Activated CD8-positive, alpha-beta memory T cell treated with anti-CD3 and anti-CD28 coated beads, Interleukin-2, amount 50 U/mL, for 4 hours (primary cell): ENCODE results near the gene SFXN3.

Experiments
- DNase-seq: peaks from one replicate; pipeline ENCODE4 v3.0.0-alpha.2; 2020

Gene SFXN3

DNA sequence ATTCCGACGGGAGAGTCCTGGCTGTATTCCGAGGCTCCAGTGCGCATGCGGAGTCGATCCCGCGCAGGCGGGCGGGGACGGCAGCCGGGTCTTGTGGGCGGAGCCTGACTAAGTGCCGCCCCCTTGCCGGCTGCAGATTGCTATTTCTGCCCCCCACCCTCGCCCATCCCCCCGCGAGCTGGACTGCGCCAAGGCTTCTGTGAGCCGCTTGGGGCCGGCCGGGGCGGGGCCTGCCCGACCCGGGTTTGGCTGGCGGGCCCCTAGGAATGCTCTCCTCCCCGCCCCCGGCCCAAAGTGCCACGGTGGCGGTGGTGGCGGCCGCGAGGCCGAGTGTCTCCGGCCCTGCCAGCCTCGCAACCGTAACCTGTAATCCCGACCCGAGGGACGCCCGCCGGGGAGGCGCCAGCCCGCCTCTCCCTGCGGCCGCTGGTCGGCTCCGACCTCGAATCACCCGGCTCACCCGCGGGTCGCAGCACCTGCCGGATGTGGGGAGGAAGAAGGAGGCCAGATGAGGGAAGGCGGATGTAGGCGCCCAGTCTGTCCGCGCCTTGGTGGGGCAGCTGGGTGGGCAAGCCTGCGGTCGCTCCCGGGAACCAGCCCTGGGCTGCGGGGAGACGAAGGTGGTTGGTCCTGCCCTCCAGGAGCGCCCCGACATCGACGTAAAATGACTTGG is 30.1 kb downstream of the SFXN3 start:
- peak; percentile 89 for DNase-seq

GRCh38 chr10:101061624-101062231 is 30.7 kb downstream of the SFXN3 start, which contains the start of gene KAZALD1:
TSS of gene KAZALD1 (plus strand) at chr10:101061989. CDS start at chr10:101062593, 604 bp downstream.
- DNase-seq = no peak

DNA sequence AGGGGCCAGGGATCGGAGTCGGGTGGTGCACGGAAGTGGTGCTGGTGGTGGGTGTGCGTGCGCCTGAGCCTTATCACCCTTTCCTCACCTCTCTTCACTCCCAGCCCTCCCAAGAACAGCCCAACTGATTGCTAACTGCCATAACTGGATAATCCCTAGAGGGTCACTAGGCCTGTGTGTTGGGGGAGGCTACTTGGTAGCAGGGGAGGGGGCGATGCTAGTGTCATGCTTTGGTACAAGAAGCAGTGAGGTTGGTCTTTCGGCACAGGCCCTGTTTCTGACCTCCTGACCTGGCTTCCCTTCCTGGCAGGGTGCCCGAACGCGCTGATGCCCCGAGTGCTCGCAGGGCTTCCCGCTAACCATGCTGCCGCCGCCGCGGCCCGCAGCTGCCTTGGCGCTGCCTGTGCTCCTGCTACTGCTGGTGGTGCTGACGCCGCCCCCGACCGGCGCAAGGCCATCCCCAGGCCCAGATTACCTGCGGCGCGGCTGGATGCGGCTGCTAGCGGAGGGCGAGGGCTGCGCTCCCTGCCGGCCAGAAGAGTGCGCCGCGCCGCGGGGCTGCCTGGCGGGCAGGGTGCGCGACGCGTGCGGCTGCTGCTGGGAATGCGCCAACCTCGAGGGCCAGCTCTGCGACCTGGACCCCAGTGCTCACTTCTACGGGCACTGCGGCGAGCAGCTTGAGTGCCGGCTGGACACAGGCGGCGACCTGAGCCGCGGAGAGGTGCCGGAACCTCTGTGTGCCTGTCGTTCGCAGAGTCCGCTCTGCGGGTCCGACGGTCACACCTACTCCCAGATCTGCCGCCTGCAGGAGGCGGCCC is 31.4 kb downstream of the SFXN3 start:
- peak; percentile 43 for DNase-seq

- DNase-seq = no peak
Measured at GRCh38 chr10:101063050-101063525, 32.1 kb downstream of the SFXN3 start.

DNA sequence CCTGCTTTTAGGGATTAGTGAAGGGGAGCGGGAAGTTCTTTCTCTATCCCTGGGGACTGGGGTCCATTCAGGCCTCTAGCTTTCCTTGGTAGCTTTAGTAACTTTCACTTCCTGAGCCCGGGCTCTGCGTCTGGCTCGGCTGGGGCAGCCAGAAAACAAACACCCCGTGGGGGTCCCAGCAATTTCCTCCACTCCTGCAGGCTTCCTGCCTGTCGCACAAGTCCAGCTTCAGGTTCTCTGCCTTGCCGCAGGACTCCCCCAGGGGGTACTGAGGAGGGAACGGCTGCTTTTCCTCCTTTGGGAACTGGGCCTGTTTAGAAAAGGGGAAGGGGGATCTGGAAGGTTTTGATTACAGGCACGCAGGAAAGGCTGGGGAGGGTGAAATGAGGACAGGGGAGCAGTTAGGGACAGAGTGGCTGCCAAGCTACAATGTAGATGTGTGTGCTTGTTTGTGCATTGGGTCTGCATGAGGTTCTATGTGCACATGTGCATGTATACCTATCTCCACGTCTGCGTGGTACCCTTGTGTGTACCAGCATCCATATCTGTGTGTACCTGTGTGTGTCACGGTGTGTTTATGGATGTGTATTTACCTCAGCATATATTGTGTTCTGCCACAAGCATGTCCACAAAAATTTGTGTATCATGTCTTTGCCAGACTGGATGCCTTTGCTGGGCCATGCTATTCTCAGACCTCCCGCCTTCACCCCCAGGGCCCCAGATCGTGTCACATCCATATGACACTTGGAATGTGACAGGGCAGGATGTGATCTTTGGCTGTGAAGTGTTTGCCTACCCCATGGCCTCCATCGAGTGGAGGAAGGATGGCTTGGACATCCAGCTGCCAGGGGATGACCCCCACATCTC is 32.7 kb downstream of the SFXN3 start:
- no peak for DNase-seq

DNA sequence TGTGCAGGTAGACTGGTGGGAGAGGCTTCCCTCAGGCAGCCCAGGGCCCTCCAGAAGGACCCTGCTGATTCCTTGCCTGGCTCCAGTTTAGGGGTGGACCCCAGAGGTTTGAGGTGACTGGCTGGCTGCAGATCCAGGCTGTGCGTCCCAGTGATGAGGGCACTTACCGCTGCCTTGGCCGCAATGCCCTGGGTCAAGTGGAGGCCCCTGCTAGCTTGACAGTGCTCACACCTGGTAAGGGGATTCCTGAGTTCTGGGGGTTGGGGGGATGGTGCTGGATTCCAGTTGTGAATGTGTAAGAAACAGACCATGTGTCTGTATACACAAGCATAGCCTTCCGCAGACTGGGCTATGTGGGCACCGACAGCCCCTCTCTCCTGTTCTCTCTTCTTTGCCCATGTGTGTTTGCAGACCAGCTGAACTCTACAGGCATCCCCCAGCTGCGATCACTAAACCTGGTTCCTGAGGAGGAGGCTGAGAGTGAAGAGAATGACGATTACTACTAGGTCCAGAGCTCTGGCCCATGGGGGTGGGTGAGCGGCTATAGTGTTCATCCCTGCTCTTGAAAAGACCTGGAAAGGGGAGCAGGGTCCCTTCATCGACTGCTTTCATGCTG is 33.5 kb downstream of the SFXN3 start:
- no peak for DNase-seq

GRCh38 chr10:101065481-101066145 is 34.6 kb downstream of the SFXN3 start:
- no peak for DNase-seq

DNA sequence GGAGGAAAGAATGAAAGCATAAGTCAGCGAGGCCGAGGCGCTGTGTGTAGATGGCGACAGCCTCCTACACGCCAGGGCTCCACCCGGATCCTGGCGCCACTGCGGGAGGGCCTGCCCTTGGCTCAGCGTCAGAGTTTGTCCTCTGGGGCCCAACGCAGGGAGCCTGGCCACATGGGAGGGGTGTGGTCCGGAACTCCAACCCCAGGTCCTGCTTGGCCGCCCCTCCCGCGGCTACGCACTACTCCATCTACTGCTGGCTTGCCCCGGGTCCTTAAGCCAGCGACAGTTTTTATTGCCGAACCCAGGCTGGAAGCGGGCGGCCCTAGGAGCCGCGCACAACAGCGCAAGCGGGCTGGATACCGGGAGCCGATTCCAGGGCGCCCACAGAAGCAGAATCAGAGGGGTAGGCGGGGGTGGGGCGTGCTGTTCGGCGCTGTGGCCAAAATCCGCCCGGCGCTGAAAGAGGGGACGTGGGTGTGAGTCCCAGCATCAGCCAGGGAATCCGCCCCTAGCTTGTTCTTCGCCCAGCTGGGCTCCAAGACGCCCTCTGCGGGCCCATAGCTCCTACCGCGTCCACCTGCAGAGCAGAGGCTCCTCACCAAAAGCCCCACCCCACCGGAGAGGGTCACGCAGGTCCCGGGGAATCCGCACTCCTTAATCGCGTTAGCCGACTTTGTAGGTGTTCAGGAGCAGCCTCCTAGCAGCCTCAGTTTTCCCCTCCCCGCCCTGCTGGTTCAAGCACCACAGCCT is 35.3 kb downstream of the SFXN3 start:
- peak; percentile 51 for DNase-seq

DNA sequence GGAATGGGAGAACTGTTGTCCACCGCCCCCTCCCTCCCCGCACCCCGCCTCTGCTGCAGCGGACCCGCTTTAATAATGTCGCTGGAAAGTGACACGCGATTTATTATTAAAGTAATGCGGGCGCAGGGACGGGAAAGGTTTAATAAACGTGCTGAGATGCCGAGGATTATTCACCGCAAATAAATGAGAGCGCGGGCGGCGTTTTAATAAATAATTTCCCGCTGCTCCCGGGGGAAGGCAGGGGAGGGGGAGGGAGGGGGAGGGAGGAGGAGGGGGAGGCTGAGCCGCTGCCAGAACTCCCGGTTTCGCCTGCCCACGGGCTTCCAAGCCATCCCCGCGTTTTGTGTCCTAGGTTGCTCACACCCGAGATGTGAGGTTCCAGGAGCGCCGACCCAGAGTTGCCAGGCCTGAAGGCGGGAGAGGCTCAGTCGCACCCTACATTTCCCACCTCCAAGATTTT is 35.9 kb downstream of the SFXN3 start:
- DNase-seq = no peak

GRCh38 chr10:101067356-101068083 is 36.5 kb downstream of the SFXN3 start:
- peak; percentile 75 for DNase-seq

DNA sequence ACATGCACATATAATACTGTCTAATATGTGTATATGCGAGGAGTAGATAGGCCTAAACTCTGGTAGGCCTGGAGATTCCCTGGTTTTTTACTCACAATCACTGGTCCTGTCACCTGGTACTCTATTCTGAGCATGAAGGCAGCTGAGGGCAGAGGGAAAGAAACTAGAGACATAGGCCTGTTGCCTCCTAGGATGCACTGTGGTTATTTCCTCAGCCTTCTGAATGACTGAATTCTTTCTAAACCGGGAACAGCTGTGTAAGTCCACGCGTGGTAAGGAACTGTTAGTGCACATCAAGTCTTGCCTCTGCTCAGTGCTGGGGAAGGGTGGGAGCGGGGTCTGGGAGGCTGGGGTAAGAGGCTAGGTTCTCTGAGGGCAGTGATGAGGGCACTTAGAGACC is 38.4 kb downstream of the SFXN3 start:
- DNase-seq = no peak

- DNase-seq = no peak
Measured at GRCh38 chr10:101070098-101070497, 39.1 kb downstream of the SFXN3 start.

- DNase-seq = no peak
Measured at GRCh38 chr10:101071267-101071884, 40.3 kb downstream of the SFXN3 start.

- no peak for DNase-seq
Measured at GRCh38 chr10:101071885-101072433, 40.9 kb downstream of the SFXN3 start.

GRCh38 chr10:101072923-101073322 is 41.9 kb downstream of the SFXN3 start:
- no peak for DNase-seq

GRCh38 chr10:101073631-101074030 is 42.6 kb downstream of the SFXN3 start:
- DNase-seq = no peak

DNA sequence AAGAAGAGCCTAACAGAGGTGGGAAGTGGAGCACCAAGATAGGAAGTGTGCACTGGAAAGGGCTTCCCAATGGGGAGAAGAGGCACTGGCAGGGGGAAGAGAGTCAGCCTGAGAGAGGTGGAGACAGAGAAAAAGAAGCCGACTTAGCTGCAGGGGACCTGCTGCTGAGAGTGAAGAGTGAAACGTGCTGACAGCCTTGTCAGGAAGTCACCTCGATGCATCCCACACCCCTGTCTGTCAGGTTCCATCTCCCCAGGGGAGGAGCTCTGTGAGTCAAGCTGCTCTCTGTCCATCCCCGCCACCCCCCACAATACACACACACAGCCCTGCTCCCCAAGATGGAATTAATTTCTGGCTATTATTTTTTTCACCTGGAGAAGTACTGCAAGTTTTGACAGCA is 44.7 kb downstream of the SFXN3 start:
- DNase-seq = no peak

DNA sequence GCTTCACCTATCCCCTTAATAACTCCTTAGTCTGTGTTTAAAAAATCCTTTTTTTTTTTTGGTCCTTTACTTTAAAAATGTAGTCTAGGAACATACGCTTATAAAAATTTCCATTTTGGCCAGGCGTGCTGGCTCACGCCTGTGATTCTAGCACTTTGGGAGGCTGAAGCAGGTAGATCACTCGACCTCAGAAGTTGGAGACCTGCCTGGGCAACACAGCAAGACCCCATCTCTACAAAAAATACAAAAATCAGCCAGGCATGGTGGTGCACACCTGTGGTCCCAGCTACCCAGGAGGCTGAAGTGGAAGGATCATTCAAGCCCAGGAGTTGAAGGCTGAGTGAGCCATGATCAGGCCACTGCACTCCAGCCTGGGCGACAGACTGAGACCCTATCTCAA is 45.6 kb downstream of the SFXN3 start:
- DNase-seq = no peak

- no peak for DNase-seq
Measured at GRCh38 chr10:101079874-101080273, 48.8 kb downstream of the SFXN3 start.
